HepG2 (cell line): ENCODE data around the gene OGA. TPM values are rescaled to one million over a fixed set of nuclear protein-coding genes. Genes with fewer than 3 reads are reported as not detected.
A peak's percentile ranks its signal among the peaks of the same experiment; 100 is the strongest.

Experiments used
- MAFK ChIP-seq, 2 experiments: IDR thresholded peaks in 1 of 2; conservative IDR thresholded peaks in 1 of 2; 2 replicates each; pipeline ENCODE4 v1.6.1; 2011; ENCODE audit warnings: improper control_type of control experiment in 2 of 2, low read length in 2 of 2
- POGZ ChIP-seq: sonication (generic); formaldehyde crosslinking; IDR thresholded peaks from 2 replicates; pipeline ENCODE4 v1.4.0; 2020; ENCODE audit warnings: mild to moderate bottlenecking, missing genetic modification reagents
- ZC3H4 ChIP-seq: sonication (generic); formaldehyde crosslinking; IDR thresholded peaks from 2 replicates; pipeline ENCODE4 v1.4.0; 2020; ENCODE audit warnings: missing genetic modification reagents, borderline replicate concordance
- ZNF160 ChIP-seq: sonication (generic); formaldehyde crosslinking; IDR thresholded peaks from 2 replicates; pipeline ENCODE4 v1.8.0; 2022; ENCODE audit warnings: mild to moderate bottlenecking, inconsistent platforms, missing genetic modification reagents
- ZNF563 ChIP-seq: sonication (generic); formaldehyde crosslinking; IDR thresholded peaks from 2 replicates; pipeline ENCODE4 v1.8.0; 2022; ENCODE audit warnings: mild to moderate bottlenecking, moderate library complexity, missing genetic modification reagents
- ZNF790 ChIP-seq: sonication (generic); formaldehyde crosslinking; IDR thresholded peaks from 2 replicates; pipeline ENCODE4 v1.8.0; 2022; ENCODE audit warnings: missing genetic modification reagents, mild to moderate bottlenecking, borderline replicate concordance
- polyA plus RNA-seq, 8 experiments: library from polyadenylated mRNA; depleted of rRNA in 3 of 8; stranded (reverse) in 7 of 8; unstranded in 1 of 8; fragments of >200 nt; fragmentation: Illumina TruSeq in 4 of 8; extraction: Trizol in 4 of 8; gene quantifications; 2 replicates each; pipeline versions ENCODE4 v1.2.1 to v1.2.3, GENCODE V29; 2011 to 2016; ENCODE audit warnings: low read depth in 4 of 8, missing spikeins in 1 of 8, mixed read lengths in 1 of 8; ENCODE audit not compliant: insufficient read depth in 1 of 8
- total RNA-seq, 5 experiments: library from RNA; depleted of rRNA; stranded (reverse); fragments of >200 nt; fragmentation: Illumina TruSeq; extraction: Trizol; gene quantifications; 2 replicates each; pipeline ENCODE4 v1.2.3, GENCODE V29; 2016; ENCODE audit warnings: low read depth in 1 of 5
- TF ChIP-seq, protein P1 (sequence below): sonication (generic); formaldehyde crosslinking; IDR thresholded peaks from 2 replicates; pipeline ENCODE4 v1.5.0; 2020; ENCODE audit warnings: mild to moderate bottlenecking, missing genetic modification reagents, borderline replicate concordance
- TF ChIP-seq, protein P2 (sequence below), 2 experiments: sonication (generic) in 1 of 2; formaldehyde crosslinking in 1 of 2; IDR thresholded peaks; 2 replicates each; pipeline versions ENCODE4 v1.4.0 to v1.6.1; 2016 to 2020; ENCODE audit warnings: borderline replicate concordance in 1 of 2, low read depth in 1 of 2, mild to moderate bottlenecking in 1 of 2, missing genetic modification reagents in 1 of 2
- TF ChIP-seq, protein P3 (sequence below): sonication (generic); formaldehyde crosslinking; IDR thresholded peaks from 2 replicates; pipeline ENCODE4 v1.8.0; 2022; ENCODE audit warnings: missing genetic modification reagents, mild to moderate bottlenecking, inconsistent platforms, borderline replicate concordance
- TF ChIP-seq, protein P4 (sequence below): sonication (generic); formaldehyde crosslinking; conservative IDR thresholded peaks from 2 replicates; pipeline ENCODE4 v1.8.0; 2022; ENCODE audit warnings: mild to moderate bottlenecking, moderate library complexity, missing genetic modification reagents

Gene OGA
- total and polyA plus RNA-seq, 2 of the 13 experiments (the other 11 are each of a cell fraction or from before 2014, with no cell fraction given) = 33.2 to 39.8 TPM

DNA sequence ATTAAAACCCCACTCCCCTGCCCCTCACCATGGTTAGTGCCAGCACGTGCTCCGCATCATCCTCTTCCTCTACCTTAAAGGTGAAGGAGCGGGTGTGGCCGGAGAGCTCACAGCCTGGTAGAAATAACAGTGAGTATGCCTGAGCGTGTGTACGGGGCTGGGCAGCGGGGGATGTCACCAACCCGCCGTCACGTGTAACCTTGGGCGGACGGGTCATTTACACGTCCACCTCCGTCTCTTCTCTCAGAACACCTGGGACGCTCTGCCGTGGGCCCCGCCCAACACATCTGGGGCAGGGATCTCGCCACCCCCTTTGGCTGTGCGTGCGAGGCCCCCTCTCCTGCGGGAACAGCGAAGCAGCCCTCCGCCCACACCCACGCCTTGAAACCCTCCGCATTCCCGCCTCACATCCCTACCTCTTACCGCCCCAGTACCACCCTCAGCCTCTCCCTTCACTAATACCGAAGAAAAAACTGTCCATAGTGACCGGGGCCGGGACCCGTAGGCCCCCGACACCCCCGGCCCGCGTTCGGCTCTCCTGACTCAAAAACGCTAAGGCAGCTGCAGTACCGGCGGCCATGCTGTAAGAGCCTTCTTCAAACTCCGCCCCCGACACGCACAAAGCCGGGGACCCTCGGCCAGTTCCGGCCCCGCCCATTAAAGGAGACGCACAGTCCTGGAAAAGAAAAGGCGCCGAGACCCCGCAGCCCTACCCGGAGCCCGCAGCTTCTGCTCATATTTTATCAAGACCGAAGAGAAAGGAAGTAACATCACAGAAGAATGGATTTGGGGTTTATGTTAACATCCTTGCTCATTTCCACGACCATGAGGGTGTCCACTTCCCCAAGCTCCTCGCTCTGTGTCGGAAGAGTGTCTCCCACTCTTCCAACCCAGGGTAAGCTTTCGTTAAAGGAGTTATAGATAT is 35.2 kb downstream of the OGA start, which contains the start of gene NPM3 (continued):
- TF ChIP-seq, protein P1, sequence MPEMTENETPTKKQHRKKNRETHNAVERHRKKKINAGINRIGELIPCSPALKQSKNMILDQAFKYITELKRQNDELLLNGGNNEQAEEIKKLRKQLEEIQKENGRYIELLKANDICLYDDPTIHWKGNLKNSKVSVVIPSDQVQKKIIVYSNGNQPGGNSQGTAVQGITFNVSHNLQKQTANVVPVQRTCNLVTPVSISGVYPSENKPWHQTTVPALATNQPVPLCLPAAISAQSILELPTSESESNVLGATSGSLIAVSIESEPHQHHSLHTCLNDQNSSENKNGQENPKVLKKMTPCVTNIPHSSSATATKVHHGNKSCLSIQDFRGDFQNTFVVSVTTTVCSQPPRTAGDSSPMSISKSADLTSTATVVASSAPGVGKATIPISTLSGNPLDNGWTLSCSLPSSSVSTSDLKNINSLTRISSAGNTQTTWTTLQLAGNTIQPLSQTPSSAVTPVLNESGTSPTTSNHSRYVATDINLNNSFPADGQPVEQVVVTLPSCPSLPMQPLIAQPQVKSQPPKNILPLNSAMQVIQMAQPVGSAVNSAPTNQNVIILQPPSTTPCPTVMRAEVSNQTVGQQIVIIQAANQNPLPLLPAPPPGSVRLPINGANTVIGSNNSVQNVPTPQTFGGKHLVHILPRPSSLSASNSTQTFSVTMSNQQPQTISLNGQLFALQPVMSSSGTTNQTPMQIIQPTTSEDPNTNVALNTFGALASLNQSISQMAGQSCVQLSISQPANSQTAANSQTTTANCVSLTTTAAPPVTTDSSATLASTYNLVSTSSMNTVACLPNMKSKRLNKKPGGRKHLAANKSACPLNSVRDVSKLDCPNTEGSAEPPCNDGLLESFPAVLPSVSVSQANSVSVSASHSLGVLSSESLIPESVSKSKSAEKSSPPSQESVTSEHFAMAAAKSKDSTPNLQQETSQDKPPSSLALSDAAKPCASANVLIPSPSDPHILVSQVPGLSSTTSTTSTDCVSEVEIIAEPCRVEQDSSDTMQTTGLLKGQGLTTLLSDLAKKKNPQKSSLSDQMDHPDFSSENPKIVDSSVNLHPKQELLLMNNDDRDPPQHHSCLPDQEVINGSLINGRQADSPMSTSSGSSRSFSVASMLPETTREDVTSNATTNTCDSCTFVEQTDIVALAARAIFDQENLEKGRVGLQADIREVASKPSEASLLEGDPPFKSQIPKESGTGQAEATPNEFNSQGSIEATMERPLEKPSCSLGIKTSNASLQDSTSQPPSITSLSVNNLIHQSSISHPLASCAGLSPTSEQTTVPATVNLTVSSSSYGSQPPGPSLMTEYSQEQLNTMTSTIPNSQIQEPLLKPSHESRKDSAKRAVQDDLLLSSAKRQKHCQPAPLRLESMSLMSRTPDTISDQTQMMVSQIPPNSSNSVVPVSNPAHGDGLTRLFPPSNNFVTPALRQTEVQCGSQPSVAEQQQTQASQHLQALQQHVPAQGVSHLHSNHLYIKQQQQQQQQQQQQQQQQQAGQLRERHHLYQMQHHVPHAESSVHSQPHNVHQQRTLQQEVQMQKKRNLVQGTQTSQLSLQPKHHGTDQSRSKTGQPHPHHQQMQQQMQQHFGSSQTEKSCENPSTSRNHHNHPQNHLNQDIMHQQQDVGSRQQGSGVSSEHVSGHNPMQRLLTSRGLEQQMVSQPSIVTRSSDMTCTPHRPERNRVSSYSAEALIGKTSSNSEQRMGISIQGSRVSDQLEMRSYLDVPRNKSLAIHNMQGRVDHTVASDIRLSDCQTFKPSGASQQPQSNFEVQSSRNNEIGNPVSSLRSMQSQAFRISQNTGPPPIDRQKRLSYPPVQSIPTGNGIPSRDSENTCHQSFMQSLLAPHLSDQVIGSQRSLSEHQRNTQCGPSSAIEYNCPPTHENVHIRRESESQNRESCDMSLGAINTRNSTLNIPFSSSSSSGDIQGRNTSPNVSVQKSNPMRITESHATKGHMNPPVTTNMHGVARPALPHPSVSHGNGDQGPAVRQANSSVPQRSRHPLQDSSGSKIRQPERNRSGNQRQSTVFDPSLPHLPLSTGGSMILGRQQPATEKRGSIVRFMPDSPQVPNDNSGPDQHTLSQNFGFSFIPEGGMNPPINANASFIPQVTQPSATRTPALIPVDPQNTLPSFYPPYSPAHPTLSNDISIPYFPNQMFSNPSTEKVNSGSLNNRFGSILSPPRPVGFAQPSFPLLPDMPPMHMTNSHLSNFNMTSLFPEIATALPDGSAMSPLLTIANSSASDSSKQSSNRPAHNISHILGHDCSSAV (CRISPR knock-in tag) = no peak
- no peak for TF ChIP-seq MAFK (conservative IDR thresholded peaks at IDR 0.05 in 1 of 2, IDR thresholded peaks at IDR 0.05 in 1 of 2; ENCODE audit: low read length in 2 of 2)
- TF ChIP-seq POGZ (CRISPR knock-in tag) = peak; percentile 42; the same call in 1 of the 2 replicates
- TF ChIP-seq ZNF563 (CRISPR knock-in tag) = no peak
- 0 out of 2 replicates have a peak, but pooled peaks have one; percentile 46 for TF ChIP-seq ZNF160 (CRISPR knock-in tag)
- TF ChIP-seq ZNF790 = no peak
- TF ChIP-seq, protein P2, sequence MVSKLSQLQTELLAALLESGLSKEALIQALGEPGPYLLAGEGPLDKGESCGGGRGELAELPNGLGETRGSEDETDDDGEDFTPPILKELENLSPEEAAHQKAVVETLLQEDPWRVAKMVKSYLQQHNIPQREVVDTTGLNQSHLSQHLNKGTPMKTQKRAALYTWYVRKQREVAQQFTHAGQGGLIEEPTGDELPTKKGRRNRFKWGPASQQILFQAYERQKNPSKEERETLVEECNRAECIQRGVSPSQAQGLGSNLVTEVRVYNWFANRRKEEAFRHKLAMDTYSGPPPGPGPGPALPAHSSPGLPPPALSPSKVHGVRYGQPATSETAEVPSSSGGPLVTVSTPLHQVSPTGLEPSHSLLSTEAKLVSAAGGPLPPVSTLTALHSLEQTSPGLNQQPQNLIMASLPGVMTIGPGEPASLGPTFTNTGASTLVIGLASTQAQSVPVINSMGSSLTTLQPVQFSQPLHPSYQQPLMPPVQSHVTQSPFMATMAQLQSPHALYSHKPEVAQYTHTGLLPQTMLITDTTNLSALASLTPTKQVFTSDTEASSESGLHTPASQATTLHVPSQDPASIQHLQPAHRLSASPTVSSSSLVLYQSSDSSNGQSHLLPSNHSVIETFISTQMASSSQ (IDR thresholded peaks at IDR 0.05; ENCODE audit: low read depth) = no peak
- TF ChIP-seq, protein P2 (CRISPR knock-in tag; IDR thresholded peaks at IDR 0.05; ENCODE audit: borderline replicate concordance) = peak; percentile 47; the same call in 1 of the 2 replicates
- TF ChIP-seq, protein P3, sequence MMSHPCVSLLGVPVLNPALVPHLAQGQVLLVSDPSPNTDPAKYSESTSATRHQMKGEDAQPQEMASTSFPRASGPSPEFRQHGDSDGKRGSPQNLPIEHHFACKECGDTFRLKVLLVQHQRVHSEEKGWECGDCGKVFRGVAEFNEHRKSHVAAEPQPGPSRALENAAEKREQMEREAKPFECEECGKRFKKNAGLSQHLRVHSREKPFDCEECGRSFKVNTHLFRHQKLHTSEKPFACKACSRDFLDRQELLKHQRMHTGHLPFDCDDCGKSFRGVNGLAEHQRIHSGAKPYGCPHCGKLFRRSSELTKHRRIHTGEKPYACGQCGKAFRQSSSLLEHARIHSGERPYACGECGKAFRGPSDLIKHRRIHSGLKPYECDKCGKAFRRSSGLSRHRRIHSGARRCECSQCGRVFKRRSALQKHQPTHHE (CRISPR knock-in tag) = no peak
- no peak for TF ChIP-seq ZC3H4 (CRISPR knock-in tag)
- TF ChIP-seq, protein P4, sequence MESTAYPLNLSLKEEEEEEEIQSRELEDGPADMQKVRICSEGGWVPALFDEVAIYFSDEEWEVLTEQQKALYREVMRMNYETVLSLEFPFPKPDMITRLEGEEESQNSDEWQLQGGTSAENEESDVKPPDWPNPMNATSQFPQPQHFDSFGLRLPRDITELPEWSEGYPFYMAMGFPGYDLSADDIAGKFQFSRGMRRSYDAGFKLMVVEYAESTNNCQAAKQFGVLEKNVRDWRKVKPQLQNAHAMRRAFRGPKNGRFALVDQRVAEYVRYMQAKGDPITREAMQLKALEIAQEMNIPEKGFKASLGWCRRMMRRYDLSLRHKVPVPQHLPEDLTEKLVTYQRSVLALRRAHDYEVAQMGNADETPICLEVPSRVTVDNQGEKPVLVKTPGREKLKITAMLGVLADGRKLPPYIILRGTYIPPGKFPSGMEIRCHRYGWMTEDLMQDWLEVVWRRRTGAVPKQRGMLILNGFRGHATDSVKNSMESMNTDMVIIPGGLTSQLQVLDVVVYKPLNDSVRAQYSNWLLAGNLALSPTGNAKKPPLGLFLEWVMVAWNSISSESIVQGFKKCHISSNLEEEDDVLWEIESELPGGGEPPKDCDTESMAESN (CRISPR knock-in tag) = no peak
